ENCODE measurements around the gene HRAS.

Gene HRAS

GRCh38 chr11:559712-560304, 24.4 kb upstream of the HRAS start:
- H3K4me3 ChIP-seq (ENCODE audit: low read depth, low read length), result peak overlapping the region; percentile 57
- TF ChIP-seq CTCF (IDR thresholded peaks at IDR 0.05; ENCODE audit: borderline replicate concordance, insufficient read depth, low read depth, low read length), result no peak

- 0 out of 2 replicates have a peak, but pooled peaks have one; percentile 23 for TF ChIP-seq CTCF (IDR thresholded peaks at IDR 0.05; ENCODE audit: borderline replicate concordance, insufficient read depth, low read depth, low read length)
- no peak overlapping the region for H3K4me3 ChIP-seq (ENCODE audit: low read depth, low read length)
Measured at GRCh38 chr11:559020-559620, 23.7 kb upstream of the HRAS start.

- TF ChIP-seq CTCF (IDR thresholded peaks at IDR 0.05; ENCODE audit: borderline replicate concordance, insufficient read depth, low read depth, low read length), result no peak
- no peak overlapping the region for H3K4me3 ChIP-seq (ENCODE audit: low read depth, low read length)
Measured at GRCh38 chr11:558503-558902, 23.1 kb upstream of the HRAS start.

- no peak overlapping the region for H3K4me3 ChIP-seq (ENCODE audit: low read depth, low read length)
- no peak for TF ChIP-seq CTCF (IDR thresholded peaks at IDR 0.05; ENCODE audit: borderline replicate concordance, insufficient read depth, low read depth, low read length)
Measured at GRCh38 chr11:557328-558132, 22.2 kb upstream of the HRAS start.

GRCh38 chr11:556662-557256, 21.4 kb upstream of the HRAS start:
- TF ChIP-seq CTCF (IDR thresholded peaks at IDR 0.05; ENCODE audit: borderline replicate concordance, insufficient read depth, low read depth, low read length), result no peak
- H3K4me3 ChIP-seq (ENCODE audit: low read depth, low read length), result no peak overlapping the region

- H3K4me3 ChIP-seq (ENCODE audit: low read depth, low read length), result no peak overlapping the region
- TF ChIP-seq CTCF (IDR thresholded peaks at IDR 0.05; ENCODE audit: borderline replicate concordance, insufficient read depth, low read depth, low read length), result no peak
Measured at GRCh38 chr11:555780-556661, 20.6 kb upstream of the HRAS start.
